GM20431 (cell line): Measurements from ENCODE around the gene MT1A.
"Not testable (repeated sequence)": the region's sequence is repeated elsewhere in the genome, so short reads cannot be mapped to it uniquely, and the experiment has no call there.

Source experiments
- in situ Hi-C: fragments of 300-500 bp; cut with MseI, MboI; formaldehyde crosslinking; loops from one replicate; pipeline ENCODE4 v1.15.0; 2020; ENCODE audit warnings: low sequenced_read_pairs; ENCODE audit not compliant: unreplicated experiment

MT1A gene

DNA sequence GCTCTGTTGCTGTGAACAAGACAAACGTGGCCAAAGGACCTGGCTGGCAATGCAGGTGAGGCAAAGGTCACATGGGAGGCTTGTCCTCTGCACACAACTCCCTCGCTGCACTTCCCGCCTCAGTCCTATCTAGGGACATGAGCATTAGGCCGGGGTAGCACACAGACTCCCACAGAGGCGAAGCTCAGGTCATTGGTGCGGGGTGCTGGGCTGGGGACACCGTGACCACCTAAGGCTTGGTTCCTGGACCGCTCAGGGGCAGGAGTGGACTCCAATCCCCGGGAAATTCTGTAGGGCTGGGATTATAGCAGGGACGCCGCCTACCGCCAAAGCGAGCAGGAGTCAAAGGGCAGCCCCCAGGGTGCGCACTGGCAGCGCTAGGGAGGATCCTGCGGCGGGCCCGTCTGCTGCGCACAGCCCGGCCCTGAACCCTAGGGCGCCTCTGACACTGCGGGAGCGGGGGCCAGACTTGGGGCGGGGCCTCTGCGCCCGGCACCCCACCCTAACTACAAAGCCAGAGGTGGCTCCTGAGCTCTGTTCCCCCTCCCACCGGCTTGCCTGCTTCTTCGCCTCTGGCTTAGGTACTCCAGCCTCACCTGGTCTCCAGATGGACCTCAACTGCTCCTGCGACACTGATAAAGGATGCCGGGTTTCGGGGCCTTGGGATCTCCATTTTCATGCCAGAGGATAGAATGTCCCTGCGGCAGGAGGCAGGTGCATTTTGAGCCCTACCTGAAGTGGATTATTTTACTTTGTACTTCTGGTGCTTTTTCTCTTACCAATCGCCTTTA, 9.4 kb downstream of the MT1A start:
- in situ Hi-C loops: no loop called here

- in situ Hi-C loops: no loop called here
These were observed 10.8 kb downstream of the MT1A start for GRCh38 chr16:56649271-56649670.

DNA sequence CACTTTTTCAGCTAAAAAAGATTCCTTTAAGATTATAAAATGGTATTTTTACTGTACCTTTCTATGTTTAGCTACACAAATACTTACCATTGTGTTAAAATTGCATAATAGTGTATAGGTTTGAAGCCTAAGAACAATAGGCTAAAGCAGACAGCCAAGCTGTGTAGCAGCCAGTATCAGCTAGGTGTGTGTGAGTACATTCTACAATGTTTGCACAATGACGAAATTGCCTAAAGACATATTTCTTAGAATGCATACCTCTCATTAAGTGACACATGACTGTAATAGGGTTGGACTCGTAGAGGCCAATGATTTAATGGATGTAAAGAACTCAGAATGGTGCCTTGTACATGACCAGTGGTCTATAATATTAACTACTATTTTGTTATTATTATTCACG, 11.4 kb downstream of the MT1A start:
- in situ Hi-C loops: no loop called here

DNA sequence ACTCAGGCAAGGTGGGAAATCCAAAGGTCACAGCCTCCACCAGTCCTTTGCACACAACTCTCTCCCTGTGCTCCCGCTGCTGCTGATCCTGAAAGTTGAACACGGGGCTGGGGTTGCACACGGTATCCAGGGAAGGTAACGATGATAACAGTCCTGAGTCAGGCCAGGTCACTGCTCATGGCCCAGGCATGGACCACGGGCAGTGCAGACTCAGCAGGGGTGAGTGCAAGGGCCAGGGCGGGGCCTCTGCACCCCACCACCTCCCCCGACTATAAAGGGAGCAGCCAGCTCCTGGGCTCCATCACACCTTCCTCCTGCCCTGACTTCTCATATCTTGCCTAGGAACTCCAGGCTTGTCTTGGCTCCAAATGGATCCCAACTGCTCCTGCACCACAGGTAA, 13.1 kb downstream of the MT1A start, which contains the start of gene MT1B:
MT1B (plus strand) TSS at position 301 of the 400 bp plus-strand sequence; CDS start at position 369, 68 bp downstream.
- in situ Hi-C loops: no loop called here

GRCh38 chr16:56652600-56652999, 14.1 kb downstream of the MT1A start:
- in situ Hi-C loops: no loop called here

- in situ Hi-C loops: no loop called here
These were observed 14.8 kb downstream of the MT1A start for GRCh38 chr16:56653218-56653617.

DNA sequence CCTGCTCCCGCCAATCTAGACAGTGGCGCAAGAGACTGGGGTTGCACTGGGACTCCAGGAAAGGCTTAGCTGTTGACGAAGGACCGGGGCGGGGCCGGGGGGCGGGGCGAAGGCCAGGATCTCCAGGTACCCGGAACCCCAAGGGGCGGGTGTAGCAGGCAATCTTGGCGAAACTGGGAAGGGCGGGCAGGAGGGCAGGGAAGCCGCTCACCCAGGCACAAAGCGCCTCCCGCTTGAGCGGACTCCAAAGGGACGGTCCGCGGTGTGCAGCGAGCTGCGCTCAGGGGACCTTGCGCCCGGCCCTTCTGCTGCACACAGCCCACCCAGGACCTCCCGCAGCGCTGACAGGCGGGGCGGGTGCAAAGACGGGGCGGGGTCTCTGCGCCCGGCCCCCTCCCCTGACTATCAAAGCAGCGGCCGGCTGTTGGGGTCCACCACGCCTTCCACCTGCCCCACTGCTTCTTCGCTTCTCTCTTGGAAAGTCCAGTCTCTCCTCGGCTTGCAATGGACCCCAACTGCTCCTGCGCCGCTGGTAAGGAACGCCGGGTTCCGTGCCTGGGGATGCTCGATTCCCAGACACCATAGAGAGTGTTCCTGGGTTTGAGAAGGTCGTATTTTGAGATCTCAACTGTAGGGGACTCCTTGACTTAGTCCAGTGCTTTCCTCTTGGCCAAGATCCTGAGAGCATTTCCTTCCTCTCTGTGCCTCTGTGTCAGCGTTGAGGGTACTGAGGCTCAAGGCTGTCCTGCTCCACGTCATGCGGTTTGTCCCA, 19.3 kb downstream of the MT1A start, which contains the start of gene MT1F:
MT1F (plus strand) TSS at position 405 of the 772 bp plus-strand sequence; CDS start at position 505, 100 bp downstream.
- in situ Hi-C loops: no loop called here

DNA sequence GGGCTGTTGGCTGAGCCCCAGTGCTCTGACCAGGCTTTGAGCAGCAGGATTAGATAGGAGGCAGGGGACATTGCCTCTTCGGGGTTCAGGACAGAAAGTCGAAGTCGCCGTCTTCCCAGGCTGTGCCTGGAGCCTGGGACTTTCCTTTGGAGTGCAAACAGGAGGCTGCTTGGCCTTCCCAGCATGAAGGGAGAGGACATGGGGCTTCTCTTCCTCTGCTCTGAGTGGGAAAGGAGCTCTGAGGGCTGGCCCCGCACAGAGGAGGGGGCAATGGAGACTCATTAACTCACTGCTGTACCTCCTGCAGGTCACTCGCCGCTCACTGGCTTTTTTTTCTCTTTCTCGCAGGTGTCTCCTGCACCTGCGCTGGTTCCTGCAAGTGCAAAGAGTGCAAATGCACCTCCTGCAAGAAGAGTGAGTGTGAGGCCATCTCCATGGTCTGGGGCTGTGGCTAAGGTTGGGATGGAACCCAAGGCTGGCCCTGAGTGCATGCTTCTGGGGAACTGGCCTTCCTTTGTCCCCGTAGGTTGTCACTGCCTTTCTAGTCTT, 19.9 kb downstream of the MT1A start:
- in situ Hi-C loops: no loop called here

DNA sequence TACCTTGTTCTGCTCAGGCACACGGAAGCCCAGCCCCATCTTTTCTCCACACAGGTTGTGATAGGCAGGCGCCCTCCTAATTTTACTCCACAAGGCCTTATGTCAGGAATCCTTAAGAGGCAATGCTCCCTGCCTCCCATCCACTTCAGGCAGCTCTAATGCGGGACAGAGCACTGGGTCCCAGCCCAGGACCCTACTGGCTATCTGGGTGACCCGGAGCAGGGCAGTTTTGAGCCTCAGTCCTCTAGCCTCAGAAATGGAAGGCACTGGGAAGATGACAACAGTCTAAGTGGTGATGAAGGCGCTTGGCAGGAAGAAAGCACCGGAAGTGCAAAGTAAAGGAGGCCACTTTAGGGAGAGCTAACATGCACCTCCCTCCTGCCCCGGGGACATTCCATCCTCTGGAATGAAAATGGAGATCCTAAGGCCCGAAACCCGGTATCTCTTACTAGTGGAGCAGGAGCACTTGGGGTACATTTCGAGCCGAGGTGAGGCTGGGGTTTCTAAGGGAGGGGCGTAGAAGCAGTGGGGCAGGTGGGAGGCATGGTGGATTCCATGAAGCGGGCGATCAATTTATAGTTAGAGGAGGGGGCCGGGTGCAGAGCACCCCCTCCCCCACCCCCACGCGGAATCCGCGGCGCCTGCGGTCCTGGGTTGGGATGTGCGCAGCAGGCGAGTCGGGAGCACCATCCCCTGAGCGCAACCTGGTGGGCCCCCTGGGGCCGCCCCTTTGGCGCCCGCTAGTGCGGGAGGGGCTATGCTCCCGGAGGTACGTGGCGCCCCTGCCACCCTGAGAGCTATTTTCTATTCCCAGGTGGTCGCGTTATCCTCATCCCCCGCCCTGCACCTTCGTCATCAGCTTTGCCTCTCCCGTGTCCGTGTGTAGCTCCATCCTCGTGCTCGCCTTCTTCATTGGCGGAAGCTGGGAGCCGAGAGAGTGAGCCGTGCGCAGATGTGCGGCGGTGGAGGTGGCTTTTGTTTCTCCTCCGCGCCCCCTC, 24.2 kb downstream of the MT1A start:
- in situ Hi-C loops: no loop called here

GRCh38 chr16:56664506-56664905, 26.0 kb downstream of the MT1A start:
- in situ Hi-C loops: no loop called here

DNA sequence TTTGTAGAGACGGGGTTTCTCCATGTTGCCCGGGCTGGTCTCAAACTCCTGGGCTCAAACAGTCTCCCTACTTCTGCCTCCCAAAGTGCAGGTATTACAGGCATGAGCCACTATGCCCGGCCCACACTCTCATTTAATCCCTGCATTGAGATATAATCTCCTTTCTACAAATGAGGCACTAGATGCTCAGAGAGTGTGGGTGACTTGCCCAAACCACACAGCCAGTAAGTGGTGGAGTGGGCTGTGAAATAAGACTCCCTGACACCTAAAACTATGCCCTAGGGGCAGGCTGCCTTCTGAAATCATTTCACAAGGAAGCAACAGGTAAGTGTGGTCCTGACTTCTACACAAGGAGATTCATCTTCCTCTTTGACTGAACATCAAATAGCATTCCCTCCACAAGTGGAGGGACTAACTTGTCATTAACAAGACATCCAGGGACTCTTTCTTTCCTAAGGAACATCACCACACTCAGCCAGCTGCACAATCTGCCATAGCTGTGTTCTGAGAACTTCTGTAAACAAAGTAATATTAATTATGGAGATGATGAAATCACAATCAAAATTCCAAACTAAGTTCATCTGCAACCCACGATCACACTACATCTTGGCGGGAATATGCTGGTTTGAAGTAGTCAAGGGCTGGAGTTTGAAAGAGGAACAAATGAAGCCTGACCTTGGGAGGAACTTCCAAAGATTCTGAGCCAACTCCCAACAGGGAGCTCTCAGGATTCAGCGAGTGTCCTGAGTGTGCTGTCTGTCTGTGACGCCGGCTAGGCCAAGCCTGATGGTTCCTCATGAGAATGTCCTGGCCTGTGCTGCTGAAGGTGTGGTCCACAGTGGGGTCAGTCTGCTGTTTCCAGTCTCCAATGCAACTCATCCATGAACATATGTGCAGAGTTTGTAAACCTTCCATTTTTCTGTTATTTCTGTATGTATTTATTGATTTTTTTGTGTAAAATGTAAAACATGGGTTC, 27.1 kb downstream of the MT1A start:
- in situ Hi-C loops: not testable (repeated sequence)

- in situ Hi-C loops: no loop called here
These were observed 29.4 kb downstream of the MT1A start, which contains the start of gene MT1G for GRCh38 chr16:56667581-56668571. TSS of gene MT1G (minus strand) at chr16:56668065. CDS start at chr16:56667993, 72 bp downstream.

GRCh38 chr16:56669005-56669839, 30.8 kb downstream of the MT1A start, which contains the start of gene MT1H:
TSS of gene MT1H (plus strand) at chr16:56669814. CDS start at chr16:56669885, 71 bp downstream.
- in situ Hi-C loops: no loop called here

DNA sequence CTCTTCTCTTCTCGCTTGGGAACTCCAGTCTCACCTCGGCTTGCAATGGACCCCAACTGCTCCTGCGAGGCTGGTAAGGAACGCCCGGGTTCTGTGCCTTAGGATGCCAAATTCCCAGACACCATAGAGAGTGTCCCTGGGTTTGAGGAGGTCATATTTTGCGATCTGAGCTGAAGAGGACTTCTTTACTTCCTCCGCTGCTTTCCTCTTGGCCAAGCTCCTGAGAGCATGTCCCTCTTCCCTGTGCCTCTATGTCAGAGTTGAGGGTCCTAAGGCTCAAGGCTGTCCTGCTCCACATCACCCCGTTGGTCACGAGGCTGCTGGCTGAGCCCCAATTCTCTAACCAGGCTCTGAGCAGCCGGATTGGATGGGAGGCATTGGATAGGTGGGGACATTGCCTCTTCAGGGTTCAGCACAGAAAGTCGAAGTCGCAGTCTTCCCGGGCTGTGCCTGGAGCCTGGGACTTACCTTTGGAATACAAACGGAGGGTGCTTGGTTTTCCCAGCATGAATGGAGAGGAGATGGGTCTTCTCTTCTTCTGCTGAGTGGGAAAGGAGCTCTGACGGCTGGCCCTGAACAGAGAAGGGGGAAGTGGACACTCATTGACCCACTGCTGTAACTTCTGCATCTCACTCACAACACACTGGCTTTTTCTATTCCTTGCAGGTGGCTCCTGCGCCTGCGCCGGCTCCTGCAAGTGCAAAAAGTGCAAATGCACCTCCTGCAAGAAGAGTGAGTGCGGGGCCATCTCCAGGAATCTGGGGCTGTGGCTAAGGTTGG, 31.6 kb downstream of the MT1A start:
- in situ Hi-C loops: no loop called here

GRCh38 chr16:56670620-56670934, 32.1 kb downstream of the MT1A start:
- in situ Hi-C loops: no loop called here

DNA sequence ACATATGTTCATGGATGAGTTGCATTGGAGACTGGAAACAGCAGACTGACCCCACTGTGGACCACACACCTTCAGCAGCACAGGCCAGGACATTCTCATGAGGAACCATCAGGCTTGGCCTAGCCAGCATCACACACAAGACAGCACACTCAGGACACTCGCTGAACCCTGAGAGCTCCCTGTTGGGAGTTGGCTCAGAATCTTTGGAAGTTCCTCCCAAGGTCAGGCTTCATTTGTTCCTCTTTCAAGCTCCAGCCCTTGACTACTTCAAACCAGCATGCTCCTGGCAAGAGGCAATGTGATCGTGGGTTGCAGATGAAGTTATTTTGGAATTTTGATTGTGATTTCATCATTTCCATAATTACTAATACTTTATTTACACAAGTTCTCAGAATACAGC, 33.2 kb downstream of the MT1A start:
- in situ Hi-C loops: not testable (repeated sequence)
